ENCODE results near the gene GIPC1.

GIPC1 gene

GRCh38 chr19:14494411-14494810 is 1.5 kb downstream of the GIPC1 start:
- no peak for DNase-seq (ENCODE audit: low read depth in 2 of 2)
- no peak for TF ChIP-seq CTCF (IDR thresholded peaks at IDR 0.05; ENCODE audit: low read depth, low read length)
- peak overlapping the region; percentile 79 to 81 for H3K4me3 ChIP-seq (replicated peaks in 1 of 2; ENCODE audit: low read depth in 2 of 2, low read length in 2 of 2)

- no peak for TF ChIP-seq CTCF (IDR thresholded peaks at IDR 0.05; ENCODE audit: low read depth, low read length)
- H3K4me3 ChIP-seq (replicated peaks in 1 of 2; ENCODE audit: low read depth in 2 of 2, low read length in 2 of 2), result no peak overlapping the region
- DNase-seq (ENCODE audit: low read depth in 2 of 2), result no peak
Observed at GRCh38 chr19:14492756-14493337, 3.1 kb downstream of the GIPC1 start.

GRCh38 chr19:14487370-14488125 is 8.4 kb downstream of the GIPC1 start:
- no peak overlapping the region for H3K4me3 ChIP-seq (replicated peaks in 1 of 2; ENCODE audit: low read depth in 2 of 2, low read length in 2 of 2)
- TF ChIP-seq CTCF (IDR thresholded peaks at IDR 0.05; ENCODE audit: low read depth, low read length), result no peak
- DNase-seq (ENCODE audit: low read depth in 2 of 2), result no peak

GRCh38 chr19:14482172-14482941 is 13.6 kb downstream of the GIPC1 start:
- no peak for TF ChIP-seq CTCF (IDR thresholded peaks at IDR 0.05; ENCODE audit: low read depth, low read length)
- DNase-seq (ENCODE audit: low read depth in 2 of 2), result no peak
- H3K4me3 ChIP-seq (replicated peaks in 1 of 2; ENCODE audit: low read depth in 2 of 2, low read length in 2 of 2), result no peak overlapping the region

- no peak for TF ChIP-seq CTCF (IDR thresholded peaks at IDR 0.05; ENCODE audit: low read depth, low read length)
- no peak for DNase-seq (ENCODE audit: low read depth in 2 of 2)
- no peak overlapping the region for H3K4me3 ChIP-seq (replicated peaks in 1 of 2; ENCODE audit: low read depth in 2 of 2, low read length in 2 of 2)
Observed at GRCh38 chr19:14480700-14481079, 15.2 kb downstream of the GIPC1 start.

GRCh38 chr19:14479975-14480699 is 15.8 kb downstream of the GIPC1 start:
- peak in 1 of 2 donors; percentile 41 for DNase-seq (ENCODE audit: low read depth in 2 of 2)
- TF ChIP-seq CTCF (IDR thresholded peaks at IDR 0.05; ENCODE audit: low read depth, low read length), result peak; percentile 67
- H3K4me3 ChIP-seq (replicated peaks in 1 of 2; ENCODE audit: low read depth in 2 of 2, low read length in 2 of 2), result no peak overlapping the region

Measured in cardiac fibroblast (primary cell).